H9 (cell line): ENCODE measurements around the gene DIS3L2. TPM values are rescaled to one million over a fixed set of nuclear protein-coding genes. Genes with fewer than 3 reads are reported as not detected.

Experiments
- DNase-seq: peaks from one replicate; pipeline ENCODE4 v3.0.0-alpha.2; 2017
- H2AFZ ChIP-seq: one replicate; pipeline ENCODE4 v1.6.1; 2013; ENCODE audit warnings: mild to moderate bottlenecking, low read length, control low read depth, moderate library complexity
- H2AK5ac ChIP-seq: 2 replicates; pipeline ENCODE4 v1.6.1; 2013; ENCODE audit warnings: low read length, control low read depth, mixed read lengths; ENCODE audit not compliant: insufficient read length
- H2BK120ac ChIP-seq: one replicate; pipeline ENCODE4 v1.6.1; 2013; ENCODE audit warnings: low read depth, mild to moderate bottlenecking, low read length, control low read depth, inconsistent platforms; ENCODE audit not compliant: poor library complexity, severe bottlenecking
- H2BK12ac ChIP-seq: 2 replicates; pipeline ENCODE4 v1.6.1; 2013; ENCODE audit warnings: low read length, control low read depth, mixed read lengths, low read depth; ENCODE audit not compliant: insufficient read length
- H2BK15ac ChIP-seq: 2 replicates; pipeline ENCODE4 v1.6.1; 2013; ENCODE audit warnings: low read depth, low read length, control low read depth
- H2BK20ac ChIP-seq: one replicate; pipeline ENCODE4 v1.6.1; 2013; ENCODE audit warnings: low read depth, mild to moderate bottlenecking, low read length, control low read depth, inconsistent platforms; ENCODE audit not compliant: poor library complexity, severe bottlenecking
- H2BK5ac ChIP-seq: 2 replicates; pipeline ENCODE4 v1.6.1; 2013; ENCODE audit warnings: low read length, control low read depth, mixed read lengths; ENCODE audit not compliant: insufficient read length
- H3K14ac ChIP-seq: 2 replicates; pipeline ENCODE4 v1.6.1; 2013; ENCODE audit warnings: low read length, control low read depth; ENCODE audit not compliant: insufficient read depth
- H3K18ac ChIP-seq: 2 replicates; pipeline ENCODE4 v1.6.1; 2013; ENCODE audit warnings: low read depth, mild to moderate bottlenecking, mixed read lengths, low read length, control low read depth; ENCODE audit not compliant: insufficient read length
- H3K23ac ChIP-seq: 2 replicates; pipeline ENCODE4 v1.6.1; 2013; ENCODE audit warnings: low read length, control low read depth, mixed read lengths, low read depth; ENCODE audit not compliant: insufficient read length
- H3K23me2 ChIP-seq: 2 replicates; pipeline ENCODE4 v1.6.1; 2013; ENCODE audit warnings: low read depth, mild to moderate bottlenecking, mixed read lengths, low read length, control low read depth; ENCODE audit not compliant: insufficient read length, poor library complexity, severe bottlenecking
- H3K27ac ChIP-seq: 2 replicates; pipeline ENCODE4 v1.5.1; 2013; ENCODE audit warnings: low read length, control low read depth, mixed read lengths, low read depth; ENCODE audit not compliant: insufficient read length
- H3K27me3 ChIP-seq: 2 replicates; pipeline ENCODE4 v1.6.1; 2013; ENCODE audit warnings: low read length, control low read depth, inconsistent platforms; ENCODE audit not compliant: insufficient read depth
- H3K4ac ChIP-seq: 2 replicates; pipeline ENCODE4 v1.6.1; 2013; ENCODE audit warnings: low read depth, mild to moderate bottlenecking, control low read depth, inconsistent platforms, low read length, moderate library complexity
- H3K4me1 ChIP-seq: 2 replicates; pipeline ENCODE4 v1.6.1; 2013; ENCODE audit warnings: low read length, control low read depth, inconsistent platforms; ENCODE audit not compliant: insufficient read depth
- H3K4me2 ChIP-seq: 2 replicates; pipeline ENCODE4 v1.6.1; 2013; ENCODE audit warnings: low read length, control low read depth, mixed read lengths; ENCODE audit not compliant: insufficient read length, insufficient read depth
- H3K56ac ChIP-seq: 2 replicates; pipeline ENCODE4 v1.6.1; 2013; ENCODE audit warnings: low read depth, mild to moderate bottlenecking, mixed read lengths, low read length, control low read depth; ENCODE audit not compliant: insufficient read length
- H3K79me1 ChIP-seq: 2 replicates; pipeline ENCODE4 v1.6.1; 2013; ENCODE audit warnings: low read depth, mild to moderate bottlenecking, moderate library complexity, low read length, control low read depth, inconsistent platforms; ENCODE audit not compliant: insufficient read depth, poor library complexity, severe bottlenecking
- H3K79me2 ChIP-seq: 2 replicates; pipeline ENCODE4 v1.6.1; 2013; ENCODE audit warnings: low read length, control low read depth, inconsistent platforms; ENCODE audit not compliant: insufficient read depth
- H3K9ac ChIP-seq: 2 replicates; pipeline ENCODE4 v1.6.1; 2013; ENCODE audit warnings: low read length, control low read depth, mixed read lengths; ENCODE audit not compliant: insufficient read length; ENCODE audit errors: extremely low read depth
- H3K9me3 ChIP-seq: one replicate; pipeline ENCODE4 v1.6.1; 2013; ENCODE audit warnings: low read depth, low read length, inconsistent platforms; ENCODE audit not compliant: control insufficient read depth
- H3T11ph ChIP-seq: one replicate; pipeline ENCODE4 v1.6.1; 2013; ENCODE audit warnings: mild to moderate bottlenecking, low read length, control low read depth, inconsistent platforms
- H4K20me1 ChIP-seq: one replicate; pipeline ENCODE4 v1.6.1; 2013; ENCODE audit not compliant: control insufficient read depth, insufficient read length, insufficient read depth
- H4K5ac ChIP-seq: 2 replicates; pipeline ENCODE4 v1.6.1; 2013; ENCODE audit warnings: low read depth, mild to moderate bottlenecking, mixed read lengths, low read length, control low read depth; ENCODE audit not compliant: insufficient read length
- H4K8ac ChIP-seq: replicated peaks from 2 replicates; pipeline ENCODE4 v1.6.1; 2013; ENCODE audit warnings: low read length, control low read depth, mixed read lengths, low read depth; ENCODE audit not compliant: insufficient read length
- H4K91ac ChIP-seq: 2 replicates; pipeline ENCODE4 v1.6.1; 2013; ENCODE audit warnings: low read depth, mild to moderate bottlenecking, moderate library complexity, mixed read lengths, low read length, control low read depth; ENCODE audit not compliant: insufficient read length
- H3K27ac Mint-ChIP-seq, 3 experiments: 2 replicates in 2 of 3; 3 replicates in 1 of 3; pipeline ENCODE4 v1.8.0; 2020 to 2021; ENCODE audit warnings: mixed read lengths in 3 of 3, mild to moderate bottlenecking in 1 of 3, moderate library complexity in 1 of 3
- H3K27me3 Mint-ChIP-seq: 2 replicates; pipeline ENCODE4 v1.8.0; 2021; ENCODE audit warnings: low read depth, mild to moderate bottlenecking, moderate library complexity, mixed read lengths
- H3K36me3 Mint-ChIP-seq, 3 experiments: 2 replicates in 2 of 3; 3 replicates in 1 of 3; pipeline ENCODE4 v1.8.0; 2020 to 2021; ENCODE audit warnings: low read depth in 3 of 3, mixed read lengths in 3 of 3; ENCODE audit not compliant: insufficient read depth in 1 of 3
- H3K4me1 Mint-ChIP-seq, 2 experiments: 2 replicates each; pipeline ENCODE4 v1.8.0; 2020; ENCODE audit warnings: mixed read lengths in 2 of 2
- H3K4me3 Mint-ChIP-seq, 2 experiments: 2 replicates in 1 of 2; 3 replicates in 1 of 2; pipeline ENCODE4 v1.8.0; 2020 to 2021; ENCODE audit warnings: mild to moderate bottlenecking in 2 of 2, mixed read lengths in 2 of 2, moderate library complexity in 1 of 2
- H3K9me3 Mint-ChIP-seq, 2 experiments: 2 replicates in 1 of 2; 3 replicates in 1 of 2; pipeline ENCODE4 v1.8.0; 2020; ENCODE audit warnings: mild to moderate bottlenecking in 2 of 2, mixed read lengths in 2 of 2, moderate library complexity in 1 of 2
- WGBS: extraction: QIAGEN DNeasy Blood & Tissue Kit; methylation state at CpG from one replicate; pipeline ENCODE4 v1.1.7; 2013; ENCODE audit warnings: missing lambda C conversion rate, low lambda C conversion rate, mixed read lengths; ENCODE audit not compliant: insufficient read length; ENCODE audit errors: extremely low coverage; 5-methylcytosine and 5-hydroxymethylcytosine counted together
- total RNA-seq: library from RNA; stranded (reverse); gene quantifications from 2 replicates; pipeline ENCODE4 v1.2.1, GENCODE V29; 2021
- TF ChIP-seq, protein P1 (sequence below): fragments of 200-600 bp; sonication (generic); conservative IDR thresholded peaks from 3 replicates; pipeline ENCODE4 v1.8.0; 2021; ENCODE audit warnings: antibody characterized with exemption, mild to moderate bottlenecking

DIS3L2 gene
- total RNA-seq, 1 experiment from 2014 or later, result 28.1 TPM

DNA sequence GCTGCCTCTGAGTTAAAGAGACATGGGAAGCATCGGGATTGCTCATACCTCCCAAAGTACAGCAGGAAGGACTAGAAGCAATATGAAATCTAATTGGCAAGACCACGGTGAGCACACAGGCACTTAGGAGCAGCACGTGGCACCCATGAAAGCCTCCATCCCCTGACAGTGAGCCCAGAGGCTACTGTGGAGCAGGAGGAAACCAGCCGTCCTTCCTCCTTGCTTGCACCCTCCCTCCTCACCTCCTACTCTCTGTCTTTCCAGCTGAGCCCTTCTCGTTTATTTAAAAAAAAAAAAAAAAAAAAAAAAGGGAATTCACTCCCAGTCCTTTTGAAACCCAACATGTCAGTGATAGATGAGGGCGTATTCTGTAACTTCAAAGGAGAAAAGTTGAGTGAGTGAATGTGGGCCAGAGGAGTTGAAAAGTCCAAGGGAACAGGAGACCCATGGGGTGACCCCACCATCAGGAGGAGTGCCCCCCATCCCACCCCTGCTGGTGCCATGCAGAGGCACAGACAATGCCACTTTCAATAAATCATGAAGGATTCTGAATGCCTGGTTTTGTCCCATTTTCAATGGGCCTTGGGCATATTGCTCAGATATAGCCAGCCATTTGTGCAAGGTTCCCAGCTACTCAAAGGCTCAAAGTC is 320.5 kb downstream of the DIS3L2 start:
- Histone ChIP-seq H3K23me2 (no peaks in the 10 kb centered on the region), H2AK5ac (no peak overlapping the region), H3K4me1 (peaks cover 2% of the 10 kb centered on the region; the same call in 1 of the 2 replicates), H2AFZ (no peak overlapping the region), H3K23ac (no peak overlapping the region), H3K18ac (no peak overlapping the region), H2BK20ac (no peak overlapping the region), H3K79me2 (no peaks in the 10 kb centered on the region), H3T11ph (no peak overlapping the region), H4K91ac (no peak overlapping the region), H3K9ac (no peak overlapping the region), H2BK12ac (no peak overlapping the region), H3K4ac (no peak overlapping the region), H3K27ac (no peak overlapping the region), H4K20me1 (no peaks in the 10 kb centered on the region), H4K8ac (no peak overlapping the region), H3K56ac (no peak overlapping the region), H3K4me2 (no peak overlapping the region), H3K9me3 (no peaks in the 10 kb centered on the region), H2BK120ac (no peak overlapping the region), H2BK5ac (no peak overlapping the region), H3K79me1 (no peaks in the 10 kb centered on the region), H2BK15ac (no peak overlapping the region), H3K27me3 (no peaks in the 10 kb centered on the region; the same call in 1 of the 2 replicates), H3K14ac (no peak overlapping the region), H4K5ac (no peak overlapping the region)
- TF ChIP-seq, protein P1, sequence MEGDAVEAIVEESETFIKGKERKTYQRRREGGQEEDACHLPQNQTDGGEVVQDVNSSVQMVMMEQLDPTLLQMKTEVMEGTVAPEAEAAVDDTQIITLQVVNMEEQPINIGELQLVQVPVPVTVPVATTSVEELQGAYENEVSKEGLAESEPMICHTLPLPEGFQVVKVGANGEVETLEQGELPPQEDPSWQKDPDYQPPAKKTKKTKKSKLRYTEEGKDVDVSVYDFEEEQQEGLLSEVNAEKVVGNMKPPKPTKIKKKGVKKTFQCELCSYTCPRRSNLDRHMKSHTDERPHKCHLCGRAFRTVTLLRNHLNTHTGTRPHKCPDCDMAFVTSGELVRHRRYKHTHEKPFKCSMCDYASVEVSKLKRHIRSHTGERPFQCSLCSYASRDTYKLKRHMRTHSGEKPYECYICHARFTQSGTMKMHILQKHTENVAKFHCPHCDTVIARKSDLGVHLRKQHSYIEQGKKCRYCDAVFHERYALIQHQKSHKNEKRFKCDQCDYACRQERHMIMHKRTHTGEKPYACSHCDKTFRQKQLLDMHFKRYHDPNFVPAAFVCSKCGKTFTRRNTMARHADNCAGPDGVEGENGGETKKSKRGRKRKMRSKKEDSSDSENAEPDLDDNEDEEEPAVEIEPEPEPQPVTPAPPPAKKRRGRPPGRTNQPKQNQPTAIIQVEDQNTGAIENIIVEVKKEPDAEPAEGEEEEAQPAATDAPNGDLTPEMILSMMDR, result no peak
- no peaks in the 10 kb centered on the region for H3K27me3 Mint-ChIP-seq
- peaks cover 2 to 8% of the 10 kb centered on the region in 2 experiments; a peak in 2 of 5 replicates for H3K9me3 Mint-ChIP-seq
- H3K4me1 Mint-ChIP-seq, result peaks cover 2% of the 10 kb centered on the region in 2 experiments
- H3K36me3 Mint-ChIP-seq, result peaks cover 4 to 12% (median 6%) of the 10 kb centered on the region in 3 experiments
- DNase-seq, result no peak
- peak overlapping the region in 1 of 3 experiments; percentile 53; a peak in 1 of 7 replicates for H3K27ac Mint-ChIP-seq
- no CpG with 5 or more reads among the region's 6 CpGs for WGBS
- H3K4me3 Mint-ChIP-seq, result no peak overlapping the region
